Neuron (in vitro differentiated cells): ENCODE results near the gene MBD3.
"Not testable (repeated sequence)": the region's sequence is repeated elsewhere in the genome, so short reads cannot be mapped to it uniquely, and the experiment has no call there.

Experiments
- H2AFZ ChIP-seq: one replicate; pipeline ENCODE4 v1.6.1; 2013; ENCODE audit warnings: low read depth, mild to moderate bottlenecking, inconsistent platforms, low read length, moderate library complexity
- H3K27me3 ChIP-seq: one replicate; pipeline ENCODE4 v1.6.1; 2013; ENCODE audit warnings: low read length; ENCODE audit not compliant: insufficient read depth
- H3K36me3 ChIP-seq: one replicate; pipeline ENCODE4 v1.6.1; 2013; ENCODE audit warnings: low read length; ENCODE audit not compliant: insufficient read depth
- H3K4me1 ChIP-seq: one replicate; pipeline ENCODE4 v1.6.1; 2013; ENCODE audit warnings: low read length; ENCODE audit not compliant: insufficient read depth
- H3K4me3 ChIP-seq: 2 replicates; pipeline ENCODE4 v1.5.1; 2013; ENCODE audit warnings: mild to moderate bottlenecking, low read length, moderate library complexity
- H3K9me3 ChIP-seq: one replicate; pipeline ENCODE4 v1.6.1; 2013; ENCODE audit warnings: low read length

MBD3 gene

DNA sequence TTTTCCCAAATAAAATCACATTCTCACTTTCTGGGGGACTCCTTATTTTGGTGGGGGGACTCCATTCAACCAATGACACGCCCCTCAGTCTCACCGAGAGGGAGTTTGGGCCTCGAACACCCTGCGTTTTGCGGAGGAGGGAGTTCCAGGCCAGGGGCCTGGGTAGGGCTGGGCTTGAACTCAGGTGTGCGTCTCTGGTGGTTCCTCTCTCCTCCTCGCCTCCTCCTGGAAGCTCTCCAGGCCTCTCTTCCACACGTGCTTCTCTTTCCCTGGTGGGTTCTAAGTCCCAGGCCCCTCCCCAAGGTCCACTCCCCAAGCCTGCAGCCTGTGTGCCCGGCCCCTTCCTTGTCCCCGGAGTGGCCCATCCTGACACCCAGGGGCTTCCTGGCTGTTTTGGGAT, 39.2 kb downstream of the MBD3 start:
- Histone ChIP-seq H3K4me1 (peaks cover 4% of the 10 kb centered on the region), H3K4me3 (no peak overlapping the region), H2AFZ (no peak overlapping the region), H3K36me3 (peaks cover 26% of the 10 kb centered on the region), H3K9me3 (peaks cover 3% of the 10 kb centered on the region), H3K27me3 (no peaks in the 10 kb centered on the region)

GRCh38 chr19:1551068-1552040, 41.3 kb downstream of the MBD3 start:
- no peaks in the 10 kb centered on the region for H3K4me1 ChIP-seq
- H2AFZ ChIP-seq = no peak overlapping the region
- peaks cover 19% of the 10 kb centered on the region for H3K36me3 ChIP-seq
- no peaks in the 10 kb centered on the region for H3K27me3 ChIP-seq
- no peaks in the 10 kb centered on the region for H3K9me3 ChIP-seq
- no peak overlapping the region for H3K4me3 ChIP-seq

GRCh38 chr19:1549332-1549945, 43.2 kb downstream of the MBD3 start:
- Histone ChIP-seq H3K4me3 (no peak overlapping the region), H2AFZ (no peak overlapping the region), H3K36me3 (peaks cover 5% of the 10 kb centered on the region), H3K4me1 (no peaks in the 10 kb centered on the region), H3K9me3 (no peaks in the 10 kb centered on the region), H3K27me3 (no peaks in the 10 kb centered on the region)

- Histone ChIP-seq H3K36me3 (no peaks in the 10 kb centered on the region), H3K27me3 (peaks cover 4% of the 10 kb centered on the region), H2AFZ (no peak overlapping the region), H3K9me3 (no peaks in the 10 kb centered on the region), H3K4me1 (no peaks in the 10 kb centered on the region), H3K4me3 (no peak overlapping the region)
Measured at GRCh38 chr19:1540365-1540925, 52.2 kb downstream of the MBD3 start.

GRCh38 chr19:1539749-1540148, 52.9 kb downstream of the MBD3 start:
- not testable (repeated sequence) for H3K9me3 ChIP-seq, H3K27me3 ChIP-seq, H3K36me3 ChIP-seq, H2AFZ ChIP-seq, H3K4me3 ChIP-seq, H3K4me1 ChIP-seq

DNA sequence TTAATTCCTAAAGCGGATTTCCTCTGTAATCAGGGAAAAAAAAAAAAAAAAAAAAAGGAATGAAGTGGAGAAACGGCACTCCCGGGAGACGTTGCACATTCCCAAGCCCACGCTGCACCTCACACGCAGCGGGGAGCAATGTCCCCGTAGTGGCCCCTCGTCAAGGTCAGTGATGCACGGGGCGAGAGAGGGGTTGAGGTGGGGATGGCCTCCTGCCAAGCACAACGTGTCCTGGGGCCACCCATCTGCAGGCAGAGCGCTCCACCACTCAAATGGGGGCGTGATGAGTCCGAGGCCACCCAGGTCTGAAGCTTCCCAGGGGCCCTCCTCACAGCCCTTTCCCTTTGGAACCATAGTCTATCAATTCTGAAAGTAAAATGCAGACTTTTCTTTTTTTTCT, 53.7 kb downstream of the MBD3 start:
- H3K4me3 ChIP-seq = no peak overlapping the region
- H3K9me3 ChIP-seq = no peaks in the 10 kb centered on the region
- no peaks in the 10 kb centered on the region for H3K36me3 ChIP-seq
- H3K4me1 ChIP-seq = no peaks in the 10 kb centered on the region
- H2AFZ ChIP-seq = no peak overlapping the region
- H3K27me3 ChIP-seq = peaks cover 4% of the 10 kb centered on the region

GRCh38 chr19:1535699-1536098, 57.0 kb downstream of the MBD3 start:
- not testable (repeated sequence) for H3K4me1 ChIP-seq, H3K9me3 ChIP-seq, H3K27me3 ChIP-seq, H3K36me3 ChIP-seq, H2AFZ ChIP-seq, H3K4me3 ChIP-seq

GRCh38 chr19:1534972-1535371, 57.7 kb downstream of the MBD3 start:
- Histone ChIP-seq H3K9me3 (no peaks in the 10 kb centered on the region), H2AFZ (no peak overlapping the region), H3K4me3 (no peak overlapping the region)

GRCh38 chr19:1533510-1534150, 59.0 kb downstream of the MBD3 start:
- no peak overlapping the region for H2AFZ ChIP-seq
- H3K27me3 ChIP-seq = peaks cover 7% of the 10 kb centered on the region
- no peak overlapping the region for H3K4me3 ChIP-seq
- no peaks in the 10 kb centered on the region for H3K4me1 ChIP-seq
- H3K36me3 ChIP-seq = no peaks in the 10 kb centered on the region
- H3K9me3 ChIP-seq = no peaks in the 10 kb centered on the region

More at GRCh38 chr19:1534972-1535371, 57.7 kb downstream of the MBD3 start:
- no peaks in the 10 kb centered on the region for H3K36me3 ChIP-seq
- peaks cover under 1% of the 10 kb centered on the region for H3K27me3 ChIP-seq
- no peaks in the 10 kb centered on the region for H3K4me1 ChIP-seq

GRCh38 chr19:1532003-1532402, 60.7 kb downstream of the MBD3 start:
- H2AFZ ChIP-seq = no peak overlapping the region
- no peaks in the 10 kb centered on the region for H3K36me3 ChIP-seq
- no peaks in the 10 kb centered on the region for H3K4me1 ChIP-seq
- H3K9me3 ChIP-seq = no peaks in the 10 kb centered on the region
- peaks cover 9% of the 10 kb centered on the region for H3K27me3 ChIP-seq
- no peak overlapping the region for H3K4me3 ChIP-seq

DNA sequence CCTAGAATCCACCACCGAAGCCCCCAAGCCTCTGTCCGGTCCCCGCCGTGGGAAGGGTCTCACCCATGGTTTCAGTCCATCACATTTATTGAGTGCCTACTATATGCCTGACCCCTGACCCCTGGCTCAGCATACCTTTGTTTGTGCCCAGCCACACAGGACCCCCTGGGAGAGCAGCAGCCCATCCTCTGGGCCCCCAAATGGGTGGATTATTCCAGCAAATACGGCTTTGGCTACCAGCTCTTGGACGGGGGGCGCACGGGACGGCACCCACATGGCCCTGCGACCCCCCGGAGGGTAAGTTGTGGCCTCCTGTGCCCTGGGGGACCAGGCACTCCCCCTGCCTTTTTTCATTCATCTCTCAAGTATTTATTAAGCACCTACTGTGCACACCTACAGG, 61.1 kb downstream of the MBD3 start:
- Histone ChIP-seq H3K9me3 (no peaks in the 10 kb centered on the region), H3K4me1 (no peaks in the 10 kb centered on the region), H2AFZ (no peak overlapping the region), H3K27me3 (peaks cover 10% of the 10 kb centered on the region), H3K4me3 (no peak overlapping the region), H3K36me3 (no peaks in the 10 kb centered on the region)

DNA sequence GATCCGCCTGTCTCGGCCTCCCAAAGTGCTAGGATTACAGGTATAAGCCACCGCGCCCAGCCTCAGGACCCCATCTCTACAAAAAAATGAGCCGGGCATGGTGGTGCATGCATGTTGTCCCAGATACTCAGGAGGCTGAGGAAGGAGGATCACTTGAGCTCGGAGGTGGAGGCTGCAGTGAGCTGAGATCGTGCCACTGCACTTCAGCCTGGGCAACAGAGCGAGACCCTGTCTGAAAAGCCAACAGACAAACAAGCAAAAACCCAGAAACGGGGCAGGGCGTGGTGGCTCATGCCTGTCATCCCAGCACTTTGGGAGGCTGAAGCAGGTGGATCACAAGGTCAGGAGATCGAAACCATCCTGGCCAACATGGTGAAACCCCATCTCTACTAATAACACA, 61.8 kb downstream of the MBD3 start:
- peaks cover 15% of the 10 kb centered on the region for H3K27me3 ChIP-seq
- not testable (repeated sequence) for H3K4me1 ChIP-seq, H2AFZ ChIP-seq, H3K36me3 ChIP-seq, H3K9me3 ChIP-seq, H3K4me3 ChIP-seq

DNA sequence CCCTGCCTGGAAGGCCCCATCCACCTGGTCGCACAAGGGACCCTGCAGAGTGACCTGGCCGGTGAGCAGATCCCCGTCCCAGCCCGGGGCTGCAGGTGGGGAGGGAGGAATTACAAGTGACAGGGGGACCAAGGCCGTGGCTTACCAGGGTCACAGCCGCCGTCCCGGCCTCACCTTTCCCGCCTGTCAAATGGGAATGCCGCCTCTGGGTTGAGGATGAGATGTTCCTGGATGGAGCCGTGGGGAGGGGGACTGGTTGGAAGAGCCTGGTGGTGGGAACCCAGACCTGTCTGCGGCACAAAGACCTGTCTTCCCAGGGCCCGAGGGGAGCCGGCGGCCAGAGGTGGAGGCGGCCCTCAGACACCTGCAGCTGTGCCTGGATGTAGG, 63.2 kb downstream of the MBD3 start:
- no peaks in the 10 kb centered on the region for H3K36me3 ChIP-seq
- no peaks in the 10 kb centered on the region for H3K4me1 ChIP-seq
- peaks cover 29% of the 10 kb centered on the region for H3K27me3 ChIP-seq
- H3K9me3 ChIP-seq = no peaks in the 10 kb centered on the region
- no peak overlapping the region for H3K4me3 ChIP-seq
- no peak overlapping the region for H2AFZ ChIP-seq
